ENCODE data around the gene GGT5.
"Not testable (repeated sequence)": the region's sequence is repeated elsewhere in the genome, so short reads cannot be mapped to it uniquely, and the experiment has no call there.

The GGT5 gene

DNA sequence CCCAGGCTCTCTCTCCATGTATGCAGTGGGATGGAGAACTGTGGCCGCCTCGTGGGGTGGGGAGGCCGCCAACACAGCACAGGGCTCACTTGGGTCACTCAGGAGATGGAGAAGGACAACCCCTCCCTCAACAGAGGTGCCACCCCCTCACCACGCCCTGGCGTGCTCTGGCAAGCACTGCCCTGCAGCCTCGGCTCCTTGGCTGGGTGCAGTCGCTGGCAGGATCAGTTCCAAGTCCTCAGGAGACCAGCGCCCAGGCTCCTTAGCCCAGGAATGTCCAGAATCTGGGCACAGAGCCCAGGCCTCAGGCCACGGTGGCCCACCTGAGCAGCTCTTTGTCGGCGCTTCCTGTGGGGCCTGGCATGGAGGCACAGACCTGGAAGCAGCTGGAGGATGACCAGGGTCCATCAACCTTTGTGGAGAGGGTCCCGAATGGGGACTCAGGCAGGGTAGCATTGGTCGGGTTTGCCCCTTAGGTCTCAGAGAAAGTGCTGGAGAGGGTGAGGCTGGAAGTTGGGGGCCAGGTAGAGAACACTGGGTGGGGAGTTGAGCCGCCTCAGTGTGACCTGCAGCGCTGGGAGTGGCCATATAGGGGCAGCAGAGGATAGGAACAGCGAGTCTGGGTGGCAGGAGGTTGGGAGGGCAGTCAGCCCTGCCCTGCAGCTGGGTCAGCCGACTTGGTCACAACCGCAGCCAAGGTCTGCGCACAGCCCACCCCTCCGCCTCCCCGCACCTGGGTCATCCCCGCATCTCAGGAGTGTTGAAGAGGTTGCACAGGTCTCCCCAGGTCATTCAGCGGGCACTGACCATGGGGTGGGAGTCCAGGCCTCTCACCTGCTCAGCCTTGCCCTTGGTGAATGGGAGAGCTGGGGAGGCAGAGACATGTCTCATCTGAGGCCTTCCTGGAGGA lies 55.4 kb downstream of the GGT5 start:
- Mint-ChIP-seq H3K4me1 (ENCODE audit: low read depth) (no peaks in the 10 kb centered on the region), H3K27ac (no peak overlapping the region)

DNA sequence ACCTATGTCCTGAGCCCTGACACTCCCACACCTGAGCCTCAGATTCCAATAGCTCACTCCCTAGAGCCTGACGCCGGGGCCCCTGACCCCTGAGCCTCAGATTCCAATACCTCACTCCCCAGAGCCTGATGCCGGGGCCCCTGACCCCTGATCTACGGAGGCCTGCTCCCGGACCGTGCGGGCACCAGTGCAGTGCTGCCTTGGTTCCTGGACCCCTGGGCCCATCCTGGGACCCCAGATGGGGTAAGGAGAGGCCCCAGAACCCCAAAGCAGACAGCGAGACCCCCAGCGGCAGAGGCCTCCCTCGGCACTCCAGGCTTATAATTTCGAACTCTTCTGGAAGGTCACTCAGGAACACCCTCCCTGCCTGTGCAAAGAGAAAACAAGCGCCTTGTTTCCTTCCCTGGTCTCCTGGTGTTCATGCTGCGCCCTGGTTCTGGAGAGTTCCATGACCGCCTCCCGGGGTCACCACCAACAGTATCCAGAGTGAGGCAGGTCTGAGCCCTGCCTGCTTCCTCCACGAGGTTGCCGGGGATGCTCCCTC lies 56.1 kb downstream of the GGT5 start:
- H3K27ac Mint-ChIP-seq, result no peak overlapping the region
- no peaks in the 10 kb centered on the region for H3K9me3 Mint-ChIP-seq
- no peaks in the 10 kb centered on the region for H3K4me1 Mint-ChIP-seq (ENCODE audit: low read depth)
- H3K36me3 Mint-ChIP-seq (ENCODE audit: low read depth), result no peaks in the 10 kb centered on the region
- no peaks in the 10 kb centered on the region for H3K27me3 Mint-ChIP-seq
- no peak overlapping the region for H3K4me3 Mint-ChIP-seq

More for the DNA sequence above, 55.4 kb downstream of the GGT5 start:
- no peaks in the 10 kb centered on the region for H3K36me3 Mint-ChIP-seq (ENCODE audit: low read depth)
- no peaks in the 10 kb centered on the region for H3K9me3 Mint-ChIP-seq
- H3K27me3 Mint-ChIP-seq, result no peaks in the 10 kb centered on the region
- H3K4me3 Mint-ChIP-seq, result no peak overlapping the region

- H3K36me3 Mint-ChIP-seq (ENCODE audit: low read depth), result no peaks in the 10 kb centered on the region
- H3K4me1 Mint-ChIP-seq (ENCODE audit: low read depth), result no peaks in the 10 kb centered on the region
- H3K27ac Mint-ChIP-seq, result no peak overlapping the region
- no peaks in the 10 kb centered on the region for H3K27me3 Mint-ChIP-seq
- H3K9me3 Mint-ChIP-seq, result no peaks in the 10 kb centered on the region
- H3K4me3 Mint-ChIP-seq, result no peak overlapping the region
Measured at GRCh38 chr22:24187731-24188644, 56.9 kb downstream of the GGT5 start.

GRCh38 chr22:24186892-24187670 lies 57.8 kb downstream of the GGT5 start:
- Mint-ChIP-seq H3K9me3 (no peaks in the 10 kb centered on the region), H3K27ac (no peak overlapping the region), H3K4me3 (no peak overlapping the region), H3K27me3 (no peaks in the 10 kb centered on the region), H3K36me3 (ENCODE audit: low read depth) (no peaks in the 10 kb centered on the region), H3K4me1 (ENCODE audit: low read depth) (no peaks in the 10 kb centered on the region)

GRCh38 chr22:24186352-24186740 lies 58.5 kb downstream of the GGT5 start:
- Mint-ChIP-seq H3K4me1 (ENCODE audit: low read depth) (no peaks in the 10 kb centered on the region), H3K36me3 (ENCODE audit: low read depth) (no peaks in the 10 kb centered on the region), H3K27me3 (no peaks in the 10 kb centered on the region), H3K9me3 (no peaks in the 10 kb centered on the region), H3K27ac (no peak overlapping the region), H3K4me3 (no peak overlapping the region)

GRCh38 chr22:24185501-24186351 lies 59.2 kb downstream of the GGT5 start:
- no peaks in the 10 kb centered on the region for H3K27me3 Mint-ChIP-seq
- H3K27ac Mint-ChIP-seq, result no peak overlapping the region
- no peaks in the 10 kb centered on the region for H3K4me1 Mint-ChIP-seq (ENCODE audit: low read depth)
- no peaks in the 10 kb centered on the region for H3K36me3 Mint-ChIP-seq (ENCODE audit: low read depth)
- H3K4me3 Mint-ChIP-seq, result no peak overlapping the region
- no peaks in the 10 kb centered on the region for H3K9me3 Mint-ChIP-seq

GRCh38 chr22:24185001-24185500 lies 59.8 kb downstream of the GGT5 start:
- Mint-ChIP-seq H3K27me3 (no peaks in the 10 kb centered on the region), H3K9me3 (no peaks in the 10 kb centered on the region), H3K4me3 (no peak overlapping the region), H3K27ac (no peak overlapping the region), H3K36me3 (ENCODE audit: low read depth) (no peaks in the 10 kb centered on the region), H3K4me1 (ENCODE audit: low read depth) (no peaks in the 10 kb centered on the region)

DNA sequence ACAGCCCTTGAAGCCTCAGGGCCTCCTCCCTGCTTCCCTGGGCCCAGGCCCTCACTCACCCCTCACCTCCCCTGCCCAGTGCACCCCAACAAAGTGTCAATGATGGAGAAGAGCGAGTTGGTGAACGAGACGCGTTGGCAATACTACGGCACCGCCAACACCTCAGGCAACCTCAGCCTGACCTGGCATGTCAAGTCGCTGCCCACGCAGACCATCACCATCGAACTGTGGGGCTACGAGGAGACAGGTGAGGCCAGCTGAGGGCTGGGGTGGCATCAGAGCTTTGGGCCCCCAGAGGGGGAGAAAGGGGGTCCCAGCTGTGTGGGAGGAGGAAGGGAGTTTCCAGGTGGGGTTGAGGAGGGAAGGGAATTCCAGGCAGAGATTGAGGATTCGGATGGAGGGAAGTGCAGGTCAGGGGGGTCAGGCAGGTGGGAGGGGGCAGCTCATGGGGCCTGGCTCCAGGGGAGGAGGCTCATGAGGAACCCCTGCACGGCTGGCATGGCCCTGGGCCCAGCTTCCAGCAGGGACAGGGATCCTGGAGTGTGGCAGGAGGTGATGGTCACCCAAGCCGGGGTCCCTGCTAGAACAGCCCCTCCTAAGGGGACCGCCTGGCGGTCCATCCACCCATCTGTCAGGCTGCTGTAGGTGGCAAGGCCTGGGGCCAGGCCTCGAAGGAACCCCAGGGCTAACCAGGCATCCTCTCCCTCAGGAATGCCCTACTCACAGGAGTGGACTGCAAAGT lies 60.7 kb downstream of the GGT5 start:
- no peaks in the 10 kb centered on the region for H3K4me1 Mint-ChIP-seq (ENCODE audit: low read depth)
- H3K4me3 Mint-ChIP-seq, result no peak overlapping the region
- no peaks in the 10 kb centered on the region for H3K27me3 Mint-ChIP-seq
- no peaks in the 10 kb centered on the region for H3K36me3 Mint-ChIP-seq (ENCODE audit: low read depth)
- no peak overlapping the region for H3K27ac Mint-ChIP-seq
- no peaks in the 10 kb centered on the region for H3K9me3 Mint-ChIP-seq

GRCh38 chr22:24183321-24184031 lies 61.4 kb downstream of the GGT5 start:
- Mint-ChIP-seq H3K36me3 (ENCODE audit: low read depth) (no peaks in the 10 kb centered on the region), H3K9me3 (no peaks in the 10 kb centered on the region), H3K27me3 (no peaks in the 10 kb centered on the region), H3K4me1 (ENCODE audit: low read depth) (no peaks in the 10 kb centered on the region), H3K4me3 (no peak overlapping the region), H3K27ac (no peak overlapping the region)

DNA sequence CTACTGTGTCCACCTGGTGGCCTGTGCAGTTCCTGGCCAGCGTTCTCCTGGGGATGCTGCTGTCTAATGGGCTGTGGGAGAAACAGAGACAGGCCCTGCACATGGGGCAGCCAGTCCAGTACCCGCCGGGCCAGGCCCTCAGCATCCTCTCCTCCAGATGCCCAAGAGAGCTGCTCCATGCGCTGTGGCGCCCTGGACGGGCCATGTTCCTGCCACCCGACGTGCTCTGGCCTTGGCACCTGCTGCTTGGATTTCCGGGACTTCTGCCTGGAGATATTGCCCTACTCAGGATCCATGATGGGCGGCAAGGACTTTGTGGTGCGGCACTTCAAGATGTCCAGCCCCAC lies 62.0 kb downstream of the GGT5 start:
- not testable (repeated sequence) for H3K36me3 Mint-ChIP-seq (ENCODE audit: low read depth); H3K27ac Mint-ChIP-seq; H3K4me1 Mint-ChIP-seq (ENCODE audit: low read depth); H3K27me3 Mint-ChIP-seq; H3K9me3 Mint-ChIP-seq; H3K4me3 Mint-ChIP-seq

- no peaks in the 10 kb centered on the region for H3K9me3 Mint-ChIP-seq
- H3K4me1 Mint-ChIP-seq (ENCODE audit: low read depth), result no peaks in the 10 kb centered on the region
- no peak overlapping the region for H3K4me3 Mint-ChIP-seq
- H3K27ac Mint-ChIP-seq, result no peak overlapping the region
- no peaks in the 10 kb centered on the region for H3K36me3 Mint-ChIP-seq (ENCODE audit: low read depth)
- no peaks in the 10 kb centered on the region for H3K27me3 Mint-ChIP-seq
Measured at GRCh38 chr22:24181996-24182899, 62.6 kb downstream of the GGT5 start.
